PC-9 (cell line): Measurements from ENCODE around the gene SPRED3.
"Not testable (repeated sequence)": the region's sequence is repeated elsewhere in the genome, so short reads cannot be mapped to it uniquely, and the experiment has no call there.

Source experiments
- EZH2 ChIP-seq: fragments of 200-600 bp; sonication (generic); IDR thresholded peaks from 2 replicates; pipeline ENCODE4 v1.8.0; 2017; ENCODE audit warnings: antibody characterized with exemption, low read depth
- TF ChIP-seq, protein P1 (sequence below): fragments of 200-600 bp; sonication (generic); conservative IDR thresholded peaks from 2 replicates; pipeline ENCODE4 v1.6.1; 2017; ENCODE audit warnings: mixed run types, antibody characterized with exemption, mild to moderate bottlenecking, moderate library complexity

GRCh38 chr19:38410407-38410806, 21.9 kb downstream of the SPRED3 start:
- TF ChIP-seq, protein P1, sequence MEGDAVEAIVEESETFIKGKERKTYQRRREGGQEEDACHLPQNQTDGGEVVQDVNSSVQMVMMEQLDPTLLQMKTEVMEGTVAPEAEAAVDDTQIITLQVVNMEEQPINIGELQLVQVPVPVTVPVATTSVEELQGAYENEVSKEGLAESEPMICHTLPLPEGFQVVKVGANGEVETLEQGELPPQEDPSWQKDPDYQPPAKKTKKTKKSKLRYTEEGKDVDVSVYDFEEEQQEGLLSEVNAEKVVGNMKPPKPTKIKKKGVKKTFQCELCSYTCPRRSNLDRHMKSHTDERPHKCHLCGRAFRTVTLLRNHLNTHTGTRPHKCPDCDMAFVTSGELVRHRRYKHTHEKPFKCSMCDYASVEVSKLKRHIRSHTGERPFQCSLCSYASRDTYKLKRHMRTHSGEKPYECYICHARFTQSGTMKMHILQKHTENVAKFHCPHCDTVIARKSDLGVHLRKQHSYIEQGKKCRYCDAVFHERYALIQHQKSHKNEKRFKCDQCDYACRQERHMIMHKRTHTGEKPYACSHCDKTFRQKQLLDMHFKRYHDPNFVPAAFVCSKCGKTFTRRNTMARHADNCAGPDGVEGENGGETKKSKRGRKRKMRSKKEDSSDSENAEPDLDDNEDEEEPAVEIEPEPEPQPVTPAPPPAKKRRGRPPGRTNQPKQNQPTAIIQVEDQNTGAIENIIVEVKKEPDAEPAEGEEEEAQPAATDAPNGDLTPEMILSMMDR, result not testable (repeated sequence)
- TF ChIP-seq EZH2, result not testable (repeated sequence)
